ENCODE results near the gene TMEM220.

The TMEM220 gene

DNA sequence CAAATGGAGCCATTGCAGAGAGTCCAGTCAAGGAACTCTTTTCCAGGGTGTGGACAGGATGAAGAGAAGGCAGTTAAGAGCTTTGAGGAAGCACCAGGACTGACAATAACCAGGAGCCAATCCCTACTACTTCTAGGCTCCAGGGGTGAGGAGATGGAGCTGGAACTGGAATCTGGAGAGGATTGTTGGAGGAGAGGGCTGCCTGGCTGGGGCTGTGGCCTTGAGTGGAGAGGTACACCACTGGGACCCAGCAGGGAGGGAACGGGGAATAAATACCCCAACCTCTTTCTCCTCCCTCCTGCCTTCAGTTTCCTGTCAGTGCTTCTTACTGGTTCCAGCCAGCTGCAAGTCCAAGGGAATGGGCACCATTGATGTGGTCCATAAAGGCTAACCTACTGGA lies 32.2 kb upstream of the TMEM220 start:
- ChIA-PET POLR2A (no interaction called here), CTCF (no interaction called here)
- TF ChIP-seq ARNT (IDR thresholded peaks at IDR 0.05) (no peak), SP1 (IDR thresholded peaks at IDR 0.05) (no peak), SUZ12 (IDR thresholded peaks at IDR 0.05) (no peak), TARDBP (IDR thresholded peaks at IDR 0.05) (no peak), FOXM1 (IDR thresholded peaks at IDR 0.05; ENCODE audit: borderline replicate concordance) (no peak), ZNF384 (IDR thresholded peaks at IDR 0.05) (no peak), LEF1 (IDR thresholded peaks at IDR 0.05; ENCODE audit: borderline replicate concordance) (no peak), NFRKB (IDR thresholded peaks at IDR 0.05) (no peak)
- DNase-seq (ENCODE audit: extremely low spot score), result no peak

DNA sequence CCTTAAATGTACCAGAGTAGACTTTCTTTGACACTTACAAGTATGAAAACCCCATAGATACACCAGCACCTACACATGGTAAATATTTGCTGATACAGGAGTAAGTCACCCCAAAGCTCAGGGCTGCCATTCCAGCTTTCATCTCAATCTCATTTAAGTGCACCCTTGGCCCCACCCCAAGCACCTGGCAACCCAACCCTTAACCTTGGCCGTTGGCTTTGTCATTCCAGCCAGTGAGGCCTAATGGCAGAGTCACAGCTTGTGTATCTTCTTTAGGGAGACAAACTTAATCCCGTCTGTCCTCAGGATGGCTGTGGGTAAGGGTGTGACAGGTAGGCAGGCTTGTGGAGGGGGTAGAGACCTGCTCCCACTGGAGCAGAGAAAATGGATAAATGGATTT lies 31.5 kb upstream of the TMEM220 start:
- DNase-seq (ENCODE audit: extremely low spot score), result no peak
- ChIA-PET CTCF (no interaction called here), POLR2A (no interaction called here)
- TF ChIP-seq LEF1 (IDR thresholded peaks at IDR 0.05; ENCODE audit: borderline replicate concordance), result no peak
- TF ChIP-seq TARDBP (IDR thresholded peaks at IDR 0.05), result no peak
- TF ChIP-seq ZNF384 (IDR thresholded peaks at IDR 0.05), result no peak
- TF ChIP-seq NFRKB (IDR thresholded peaks at IDR 0.05), result no peak
- TF ChIP-seq ARNT (IDR thresholded peaks at IDR 0.05), result no peak
- TF ChIP-seq HDGF (IDR thresholded peaks at IDR 0.05; ENCODE audit: borderline replicate concordance), result no peak
- TF ChIP-seq FOXM1 (IDR thresholded peaks at IDR 0.05; ENCODE audit: borderline replicate concordance), result no peak
- no peak for TF ChIP-seq BHLHE40 (IDR thresholded peaks at IDR 0.05; ENCODE audit: borderline replicate concordance)
- TF ChIP-seq, protein P1, sequence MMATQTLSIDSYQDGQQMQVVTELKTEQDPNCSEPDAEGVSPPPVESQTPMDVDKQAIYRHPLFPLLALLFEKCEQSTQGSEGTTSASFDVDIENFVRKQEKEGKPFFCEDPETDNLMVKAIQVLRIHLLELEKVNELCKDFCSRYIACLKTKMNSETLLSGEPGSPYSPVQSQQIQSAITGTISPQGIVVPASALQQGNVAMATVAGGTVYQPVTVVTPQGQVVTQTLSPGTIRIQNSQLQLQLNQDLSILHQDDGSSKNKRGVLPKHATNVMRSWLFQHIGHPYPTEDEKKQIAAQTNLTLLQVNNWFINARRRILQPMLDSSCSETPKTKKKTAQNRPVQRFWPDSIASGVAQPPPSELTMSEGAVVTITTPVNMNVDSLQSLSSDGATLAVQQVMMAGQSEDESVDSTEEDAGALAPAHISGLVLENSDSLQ (IDR thresholded peaks at IDR 0.05), result no peak
- no peak for TF ChIP-seq FOXK2 (IDR thresholded peaks at IDR 0.05)
- TF ChIP-seq ELF4 (IDR thresholded peaks at IDR 0.05), result no peak
- TF ChIP-seq SUZ12 (IDR thresholded peaks at IDR 0.05), result no peak
- no peak for TF ChIP-seq CTBP1 (IDR thresholded peaks at IDR 0.05; ENCODE audit: borderline replicate concordance)
- TF ChIP-seq L3MBTL2 (conservative IDR thresholded peaks at IDR 0.05), result no peak

DNA sequence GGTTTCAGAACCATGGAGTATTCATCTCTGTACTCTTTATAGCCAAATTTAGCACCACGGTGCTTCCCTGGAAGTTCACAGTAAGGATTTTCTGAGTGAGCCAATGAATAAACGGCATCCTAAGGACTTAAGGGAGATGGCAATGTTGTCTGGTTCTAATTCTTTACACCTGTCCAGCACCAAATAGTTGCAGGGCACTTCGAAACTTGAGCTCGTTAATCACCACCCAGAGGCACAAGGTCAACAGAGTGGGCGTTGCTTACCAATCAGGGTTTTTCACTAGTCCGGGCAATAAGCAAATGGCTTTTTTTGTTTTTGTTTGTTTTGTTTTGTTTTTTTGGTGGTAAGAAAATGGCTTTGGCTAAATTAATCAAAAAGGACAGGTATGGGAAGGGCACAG lies 28.2 kb upstream of the TMEM220 start:
- ChIA-PET CTCF (no interaction called here), POLR2A (no interaction called here)
- TF ChIP-seq FOXK2 (IDR thresholded peaks at IDR 0.05), result no peak
- no peak for TF ChIP-seq BHLHE40 (IDR thresholded peaks at IDR 0.05; ENCODE audit: borderline replicate concordance)
- no peak for TF ChIP-seq FOXM1 (IDR thresholded peaks at IDR 0.05; ENCODE audit: borderline replicate concordance)
- TF ChIP-seq ARNT (IDR thresholded peaks at IDR 0.05), result no peak
- no peak for TF ChIP-seq CTBP1 (IDR thresholded peaks at IDR 0.05; ENCODE audit: borderline replicate concordance)
- no peak for TF ChIP-seq NFRKB (IDR thresholded peaks at IDR 0.05)
- no peak for TF ChIP-seq LEF1 (IDR thresholded peaks at IDR 0.05; ENCODE audit: borderline replicate concordance)
- TF ChIP-seq ELF4 (IDR thresholded peaks at IDR 0.05), result no peak
- TF ChIP-seq L3MBTL2 (conservative IDR thresholded peaks at IDR 0.05), result no peak
- TF ChIP-seq ZNF384 (IDR thresholded peaks at IDR 0.05), result no peak
- no peak for TF ChIP-seq TARDBP (IDR thresholded peaks at IDR 0.05)
- TF ChIP-seq HDGF (IDR thresholded peaks at IDR 0.05; ENCODE audit: borderline replicate concordance), result no peak
- no peak for TF ChIP-seq FOXA1 (IDR thresholded peaks at IDR 0.05)
- no peak for TF ChIP-seq SUZ12 (IDR thresholded peaks at IDR 0.05)
- no peak for TF ChIP-seq SP1 (IDR thresholded peaks at IDR 0.05)
- TF ChIP-seq, protein P1 (IDR thresholded peaks at IDR 0.05), result no peak
- DNase-seq (ENCODE audit: extremely low spot score), result no peak

DNA sequence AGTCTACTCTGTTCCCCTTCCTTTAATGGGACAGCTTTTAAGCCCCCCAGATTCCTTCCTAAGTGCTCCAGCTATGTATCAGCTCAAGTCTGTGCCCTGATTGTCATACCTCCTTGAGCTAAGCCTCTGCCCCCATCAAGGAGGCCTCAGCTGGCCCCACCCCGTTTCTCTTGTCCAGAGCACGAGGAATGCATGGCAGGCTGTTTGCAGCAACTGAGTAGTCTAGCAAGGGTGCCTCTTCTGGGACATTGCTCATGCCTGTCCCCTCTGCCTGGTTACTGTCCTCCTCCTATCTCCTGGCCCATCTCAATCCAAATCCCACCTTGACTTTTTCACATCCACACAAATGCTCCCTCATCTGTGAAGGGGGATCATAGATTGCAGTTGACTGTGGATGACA lies 27.8 kb upstream of the TMEM220 start:
- DNase-seq (ENCODE audit: extremely low spot score), result no peak
- TF ChIP-seq FOXA1 (IDR thresholded peaks at IDR 0.05) (no peak), L3MBTL2 (conservative IDR thresholded peaks at IDR 0.05) (no peak), SP1 (IDR thresholded peaks at IDR 0.05) (no peak), CTBP1 (IDR thresholded peaks at IDR 0.05; ENCODE audit: borderline replicate concordance) (no peak), NFRKB (IDR thresholded peaks at IDR 0.05) (no peak), SUZ12 (IDR thresholded peaks at IDR 0.05) (no peak), TARDBP (IDR thresholded peaks at IDR 0.05) (no peak), ELF4 (IDR thresholded peaks at IDR 0.05) (no peak), LEF1 (IDR thresholded peaks at IDR 0.05; ENCODE audit: borderline replicate concordance) (no peak), FOXM1 (IDR thresholded peaks at IDR 0.05; ENCODE audit: borderline replicate concordance) (no peak), ZNF384 (IDR thresholded peaks at IDR 0.05) (no peak), ARNT (IDR thresholded peaks at IDR 0.05) (no peak), BHLHE40 (IDR thresholded peaks at IDR 0.05; ENCODE audit: borderline replicate concordance) (no peak), HDGF (IDR thresholded peaks at IDR 0.05; ENCODE audit: borderline replicate concordance) (no peak), FOXK2 (IDR thresholded peaks at IDR 0.05) (no peak)
- TF ChIP-seq, protein P1 (IDR thresholded peaks at IDR 0.05), result no peak
- POLR2A ChIA-PET, result no interaction called here
- CTCF ChIA-PET, result no interaction called here

DNA sequence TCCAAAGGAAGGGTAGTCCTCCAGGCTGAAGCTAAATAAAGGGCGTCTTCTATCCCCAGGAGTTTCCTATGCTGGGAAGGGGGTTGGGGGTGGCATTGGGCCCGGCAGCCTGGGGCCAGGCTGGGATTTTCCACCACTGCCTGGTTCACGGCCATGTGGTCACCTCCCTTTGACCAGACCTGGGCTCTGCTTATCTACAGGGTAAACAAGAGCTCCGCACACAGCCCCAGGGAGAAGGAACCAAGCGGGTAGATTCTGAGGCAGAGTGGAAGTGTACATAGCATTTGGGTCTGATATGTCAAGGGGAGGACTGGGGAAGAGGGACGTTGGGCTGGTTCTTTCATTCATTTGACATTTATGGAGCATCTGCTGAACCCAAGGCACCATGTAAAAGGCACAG lies 27.2 kb upstream of the TMEM220 start:
- ChIA-PET POLR2A (no interaction called here), CTCF (no interaction called here)
- TF ChIP-seq CTBP1 (IDR thresholded peaks at IDR 0.05; ENCODE audit: borderline replicate concordance) (no peak), SUZ12 (IDR thresholded peaks at IDR 0.05) (no peak), FOXA1 (IDR thresholded peaks at IDR 0.05) (no peak), SP1 (IDR thresholded peaks at IDR 0.05) (no peak), ELF4 (IDR thresholded peaks at IDR 0.05) (no peak), ZNF384 (IDR thresholded peaks at IDR 0.05) (no peak), LEF1 (IDR thresholded peaks at IDR 0.05; ENCODE audit: borderline replicate concordance) (no peak), BHLHE40 (IDR thresholded peaks at IDR 0.05; ENCODE audit: borderline replicate concordance) (no peak), NFRKB (IDR thresholded peaks at IDR 0.05) (no peak), TARDBP (IDR thresholded peaks at IDR 0.05) (no peak), HDGF (IDR thresholded peaks at IDR 0.05; ENCODE audit: borderline replicate concordance) (no peak), FOXM1 (IDR thresholded peaks at IDR 0.05; ENCODE audit: borderline replicate concordance) (no peak), L3MBTL2 (conservative IDR thresholded peaks at IDR 0.05) (no peak)

DNA sequence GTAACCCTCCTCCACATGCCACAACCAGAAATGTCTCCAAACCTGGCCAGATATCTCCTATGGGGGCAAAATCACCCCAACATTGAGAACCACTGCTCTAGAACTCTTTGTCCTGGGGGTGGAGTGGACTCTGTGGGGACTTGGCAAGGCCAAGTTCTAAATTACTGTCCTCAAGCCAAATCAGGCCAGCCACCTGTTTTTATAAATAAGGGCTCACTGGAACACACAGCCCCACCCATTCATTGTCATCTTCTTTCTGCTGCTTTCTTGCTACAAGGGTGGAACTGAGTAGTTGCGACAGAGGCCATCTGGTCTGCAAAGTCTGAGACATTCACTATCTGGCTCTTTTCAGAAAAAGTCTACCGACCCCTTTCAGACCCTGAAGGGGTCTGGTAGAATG lies 26.8 kb upstream of the TMEM220 start:
- CTCF ChIA-PET, result no interaction called here

More for the DNA sequence above, 27.2 kb upstream of the TMEM220 start:
- DNase-seq (ENCODE audit: extremely low spot score), result no peak

More for the DNA sequence above, 26.8 kb upstream of the TMEM220 start:
- POLR2A ChIA-PET, result no interaction called here
- DNase-seq (ENCODE audit: extremely low spot score), result no peak
- TF ChIP-seq LEF1 (IDR thresholded peaks at IDR 0.05; ENCODE audit: borderline replicate concordance) (no peak), BHLHE40 (IDR thresholded peaks at IDR 0.05; ENCODE audit: borderline replicate concordance) (no peak), L3MBTL2 (conservative IDR thresholded peaks at IDR 0.05) (no peak), ARNT (IDR thresholded peaks at IDR 0.05) (no peak), NFRKB (IDR thresholded peaks at IDR 0.05) (no peak), CTBP1 (IDR thresholded peaks at IDR 0.05; ENCODE audit: borderline replicate concordance) (no peak), SUZ12 (IDR thresholded peaks at IDR 0.05) (no peak), FOXA1 (IDR thresholded peaks at IDR 0.05) (no peak), ZNF384 (IDR thresholded peaks at IDR 0.05) (no peak), SP1 (IDR thresholded peaks at IDR 0.05) (no peak), FOXK2 (IDR thresholded peaks at IDR 0.05) (no peak), FOXM1 (IDR thresholded peaks at IDR 0.05; ENCODE audit: borderline replicate concordance) (no peak), TARDBP (IDR thresholded peaks at IDR 0.05) (no peak), ELF4 (IDR thresholded peaks at IDR 0.05) (no peak), HDGF (IDR thresholded peaks at IDR 0.05; ENCODE audit: borderline replicate concordance) (no peak)
- TF ChIP-seq, protein P1 (IDR thresholded peaks at IDR 0.05), result no peak

Measured in HEK293T (cell line).